IgD-negative memory B cell (primary cell): Measurements from ENCODE around the gene NPAS1. TPM values are rescaled to one million over a fixed set of nuclear protein-coding genes. Genes with fewer than 3 reads are reported as not detected.
"Not testable (repeated sequence)": the region's sequence is repeated elsewhere in the genome, so short reads cannot be mapped to it uniquely, and the experiment has no call there.

Experiments used
- H3K27ac Mint-ChIP-seq, 3 donors: one replicate each; pipeline ENCODE4 v1.8.0; 2020 to 2022; ENCODE audit warnings: mild to moderate bottlenecking in 3 of 3, mixed read lengths in 3 of 3, moderate library complexity in 1 of 3
- H3K27me3 Mint-ChIP-seq: one replicate; pipeline ENCODE4 v1.8.0; 2021; ENCODE audit warnings: mixed read lengths
- H3K36me3 Mint-ChIP-seq: one replicate; pipeline ENCODE4 v1.8.0; 2020; ENCODE audit warnings: mild to moderate bottlenecking, mixed read lengths
- H3K4me1 Mint-ChIP-seq, 3 donors: one replicate each; pipeline ENCODE4 v1.8.0; 2020 to 2022; ENCODE audit warnings: mixed read lengths in 3 of 3, mild to moderate bottlenecking in 1 of 3
- H3K4me3 Mint-ChIP-seq, 4 donors: one replicate each; pipeline ENCODE4 v1.8.0; 2020 to 2022; ENCODE audit warnings: mild to moderate bottlenecking in 4 of 4, mixed read lengths in 4 of 4, moderate library complexity in 3 of 4
- H3K9me3 Mint-ChIP-seq, 3 donors: one replicate each; pipeline ENCODE4 v1.8.0; 2020 to 2021; ENCODE audit warnings: mixed read lengths in 3 of 3, mild to moderate bottlenecking in 1 of 3
- polyA plus RNA-seq: library from polyadenylated mRNA; unstranded; fragments of 300-500 nt; fragmentation: Illumina TruSeq; gene quantifications from one replicate; pipeline ENCODE4 v1.2.3, GENCODE V29; 2021

The NPAS1 gene
- polyA plus RNA-seq, 1 donor from 2014 or later, result 1.0 TPM

GRCh38 chr19:47040869-47041268 lies 21.2 kb downstream of the NPAS1 start:
- Mint-ChIP-seq H3K27ac (no peak overlapping the region), H3K27me3 (no peaks in the 10 kb centered on the region), H3K4me3 (no peak overlapping the region), H3K4me1 (peaks cover 3 to 5% (median 4%) of the 10 kb centered on the region in 3 donors), H3K36me3 (no peaks in the 10 kb centered on the region), H3K9me3 (no peaks in the 10 kb centered on the region)

GRCh38 chr19:47044946-47045866 lies 25.6 kb downstream of the NPAS1 start:
- H3K4me3 Mint-ChIP-seq, result peak overlapping the region in 1 of 4 donors; percentile 68
- H3K4me1 Mint-ChIP-seq, result peaks cover 0 to 10% (median 6%) of the 10 kb centered on the region in 3 donors
- H3K9me3 Mint-ChIP-seq, result no peaks in the 10 kb centered on the region
- no peaks in the 10 kb centered on the region for H3K27me3 Mint-ChIP-seq
- H3K36me3 Mint-ChIP-seq, result peaks cover 1% of the 10 kb centered on the region
- H3K27ac Mint-ChIP-seq, result no peak overlapping the region

GRCh38 chr19:47045867-47046470 lies 26.3 kb downstream of the NPAS1 start:
- Mint-ChIP-seq H3K36me3 (peaks cover 1% of the 10 kb centered on the region), H3K27me3 (no peaks in the 10 kb centered on the region), H3K9me3 (no peaks in the 10 kb centered on the region), H3K27ac (no peak overlapping the region), H3K4me3 (no peak overlapping the region), H3K4me1 (peaks cover 0 to 10% (median 6%) of the 10 kb centered on the region in 3 donors)

GRCh38 chr19:47047272-47047762 lies 27.7 kb downstream of the NPAS1 start:
- peaks cover 0 to 10% (median 6%) of the 10 kb centered on the region in 3 donors for H3K4me1 Mint-ChIP-seq
- peak overlapping the region in 2 of 3 donors; percentile 37 to 82 for H3K27ac Mint-ChIP-seq
- H3K36me3 Mint-ChIP-seq, result peaks cover 1% of the 10 kb centered on the region
- H3K27me3 Mint-ChIP-seq, result no peaks in the 10 kb centered on the region
- no peaks in the 10 kb centered on the region for H3K9me3 Mint-ChIP-seq
- peak overlapping the region; percentile 60 to 96 (median 84) for H3K4me3 Mint-ChIP-seq

- peak overlapping the region; percentile 37 to 88 (median 82) for H3K27ac Mint-ChIP-seq
- no peaks in the 10 kb centered on the region for H3K27me3 Mint-ChIP-seq
- H3K4me1 Mint-ChIP-seq, result peaks cover 0 to 10% (median 6%) of the 10 kb centered on the region in 3 donors
- no peaks in the 10 kb centered on the region for H3K9me3 Mint-ChIP-seq
- H3K36me3 Mint-ChIP-seq, result peaks cover 1% of the 10 kb centered on the region
- peak overlapping the region; percentile 78 to 98 (median 93) for H3K4me3 Mint-ChIP-seq
Measured at GRCh38 chr19:47047763-47048405, 28.2 kb downstream of the NPAS1 start.

- no peaks in the 10 kb centered on the region for H3K9me3 Mint-ChIP-seq
- peaks cover 0 to 10% (median 6%) of the 10 kb centered on the region in 3 donors for H3K4me1 Mint-ChIP-seq
- H3K27me3 Mint-ChIP-seq, result no peaks in the 10 kb centered on the region
- peaks cover 1% of the 10 kb centered on the region for H3K36me3 Mint-ChIP-seq
- peak overlapping the region in 1 of 3 donors; percentile 55 for H3K27ac Mint-ChIP-seq
- peak overlapping the region; percentile 78 to 97 (median 93) for H3K4me3 Mint-ChIP-seq
Measured at GRCh38 chr19:47049307-47049700, 29.7 kb downstream of the NPAS1 start.

GRCh38 chr19:47050562-47050961 lies 30.9 kb downstream of the NPAS1 start:
- Mint-ChIP-seq H3K4me1 (peaks cover 0 to 13% (median 6%) of the 10 kb centered on the region in 3 donors), H3K4me3 (peak overlapping the region in 1 of 4 donors; percentile 27)
- not testable (repeated sequence) for H3K27ac Mint-ChIP-seq, H3K9me3 Mint-ChIP-seq, H3K27me3 Mint-ChIP-seq, H3K36me3 Mint-ChIP-seq

GRCh38 chr19:47056411-47056810 lies 36.8 kb downstream of the NPAS1 start:
- peaks cover 0 to 3% (median 0%) of the 10 kb centered on the region in 3 donors for H3K4me1 Mint-ChIP-seq

GRCh38 chr19:47057328-47057727 lies 37.7 kb downstream of the NPAS1 start:
- peaks cover 0 to 3% (median 0%) of the 10 kb centered on the region in 3 donors for H3K4me1 Mint-ChIP-seq
- H3K4me3 Mint-ChIP-seq, result no peak overlapping the region
- H3K27ac Mint-ChIP-seq, result no peak overlapping the region
- no peaks in the 10 kb centered on the region for H3K27me3 Mint-ChIP-seq
- H3K36me3 Mint-ChIP-seq, result no peaks in the 10 kb centered on the region
- H3K9me3 Mint-ChIP-seq, result no peaks in the 10 kb centered on the region

More at GRCh38 chr19:47056411-47056810, 36.8 kb downstream of the NPAS1 start:
- H3K9me3 Mint-ChIP-seq, result no peaks in the 10 kb centered on the region
- no peaks in the 10 kb centered on the region for H3K27me3 Mint-ChIP-seq
- no peaks in the 10 kb centered on the region for H3K36me3 Mint-ChIP-seq
- H3K27ac Mint-ChIP-seq, result no peak overlapping the region
- no peak overlapping the region for H3K4me3 Mint-ChIP-seq

GRCh38 chr19:47058621-47059022 lies 39.0 kb downstream of the NPAS1 start:
- Mint-ChIP-seq H3K36me3 (no peaks in the 10 kb centered on the region), H3K4me3 (no peak overlapping the region), H3K27ac (no peak overlapping the region), H3K4me1 (peaks cover 0 to 3% (median 0%) of the 10 kb centered on the region in 3 donors), H3K9me3 (no peaks in the 10 kb centered on the region), H3K27me3 (no peaks in the 10 kb centered on the region)

- H3K4me1 Mint-ChIP-seq, result no peaks in the 10 kb centered on the region
- H3K27me3 Mint-ChIP-seq, result no peaks in the 10 kb centered on the region
- H3K9me3 Mint-ChIP-seq, result no peaks in the 10 kb centered on the region
- no peaks in the 10 kb centered on the region for H3K36me3 Mint-ChIP-seq
- H3K4me3 Mint-ChIP-seq, result no peak overlapping the region
- H3K27ac Mint-ChIP-seq, result peak overlapping the region in 1 of 3 donors; percentile 75
Measured at GRCh38 chr19:47063874-47064273, 44.2 kb downstream of the NPAS1 start.

- Mint-ChIP-seq H3K27ac (no peak overlapping the region), H3K9me3 (no peaks in the 10 kb centered on the region), H3K4me1 (no peaks in the 10 kb centered on the region), H3K4me3 (no peak overlapping the region), H3K27me3 (no peaks in the 10 kb centered on the region), H3K36me3 (no peaks in the 10 kb centered on the region)
Measured at GRCh38 chr19:47065242-47065641, 45.6 kb downstream of the NPAS1 start.

- Mint-ChIP-seq H3K9me3 (no peaks in the 10 kb centered on the region), H3K27me3 (no peaks in the 10 kb centered on the region), H3K27ac (no peak overlapping the region), H3K36me3 (no peaks in the 10 kb centered on the region), H3K4me3 (no peak overlapping the region), H3K4me1 (no peaks in the 10 kb centered on the region)
Measured at GRCh38 chr19:47066376-47067214, 47.0 kb downstream of the NPAS1 start.

GRCh38 chr19:47067215-47067847 lies 47.7 kb downstream of the NPAS1 start:
- H3K27ac Mint-ChIP-seq, result no peak overlapping the region
- H3K36me3 Mint-ChIP-seq, result no peaks in the 10 kb centered on the region
- no peaks in the 10 kb centered on the region for H3K4me1 Mint-ChIP-seq
- H3K9me3 Mint-ChIP-seq, result no peaks in the 10 kb centered on the region
- no peaks in the 10 kb centered on the region for H3K27me3 Mint-ChIP-seq
- H3K4me3 Mint-ChIP-seq, result no peak overlapping the region
